DOHH2 (cell line): ENCODE data around the gene CDH4.

Experiments used
- H3F3A ChIP-seq: fragments of 200-600 bp; sonication (generic), shearing (Covaris generic); 2 replicates; pipeline ENCODE4 v1.6.0; 2016; ENCODE audit warnings: antibody characterized with exemption, mild to moderate bottlenecking; ENCODE audit not compliant: control insufficient read depth, insufficient read depth
- H3K27ac ChIP-seq: fragments of 200-600 bp; sonication (generic); 2 replicates; pipeline ENCODE4 v1.5.1; 2014; ENCODE audit warnings: low read depth, mild to moderate bottlenecking, low read length, moderate library complexity
- H3K27me3 ChIP-seq: fragments of 200-600 bp; sonication (generic); 2 replicates; pipeline ENCODE4 v1.6.1; 2014; ENCODE audit warnings: mild to moderate bottlenecking, low read length, mixed read lengths; ENCODE audit not compliant: control insufficient read depth
- H3K36me3 ChIP-seq: fragments of 200-600 bp; sonication (generic); 2 replicates; pipeline ENCODE4 v1.6.1; 2014; ENCODE audit warnings: mild to moderate bottlenecking, low read length, moderate library complexity, mixed read lengths; ENCODE audit not compliant: control insufficient read depth
- H3K4me1 ChIP-seq: fragments of 200-600 bp; sonication (generic); 2 replicates; pipeline ENCODE4 v1.6.1; 2014; ENCODE audit warnings: mild to moderate bottlenecking, low read length, mixed read lengths; ENCODE audit not compliant: control insufficient read depth
- H3K4me2 ChIP-seq: fragments of 200-600 bp; sonication (generic); 2 replicates; pipeline ENCODE4 v1.6.0; 2014; ENCODE audit warnings: mild to moderate bottlenecking, low read length, moderate library complexity
- H3K4me3 ChIP-seq: fragments of 200-600 bp; sonication (generic); 2 replicates; pipeline ENCODE4 v1.5.1; 2014; ENCODE audit warnings: mild to moderate bottlenecking, low read length, mixed read lengths
- H3K79me2 ChIP-seq: fragments of 200-600 bp; sonication (generic); 2 replicates; pipeline ENCODE4 v1.6.1; 2014; ENCODE audit warnings: mild to moderate bottlenecking, low read length, mixed read lengths; ENCODE audit not compliant: control insufficient read depth
- H3K9me2 ChIP-seq: fragments of 200-600 bp; sonication (generic); replicated peaks from 2 replicates; pipeline ENCODE4 v1.6.1; 2014; ENCODE audit warnings: mild to moderate bottlenecking, low read length, mixed read lengths; ENCODE audit not compliant: control insufficient read depth
- H3K9me3 ChIP-seq: fragments of 200-600 bp; sonication (generic); 2 replicates; pipeline ENCODE4 v1.6.1; 2014; ENCODE audit warnings: antibody characterized with exemption, low read length, mixed read lengths; ENCODE audit not compliant: control insufficient read depth, insufficient read depth
- H4K20me1 ChIP-seq: fragments of 200-600 bp; sonication (generic); 2 replicates; pipeline ENCODE4 v1.6.0; 2014; ENCODE audit warnings: low read depth, mild to moderate bottlenecking, antibody characterized with exemption, low read length, moderate library complexity; ENCODE audit not compliant: control insufficient read depth, insufficient read depth
- CTCF ChIP-seq: fragments of 200-600 bp; sonication (generic); IDR thresholded peaks from one replicate; pipeline ENCODE4 v1.5.1; 2014; ENCODE audit warnings: antibody characterized with exemption, mild to moderate bottlenecking, low read depth, low read length; ENCODE audit not compliant: poor library complexity, severe bottlenecking
- EZH2phosphoT487 ChIP-seq: fragments of 200-600 bp; sonication (generic); IDR thresholded peaks from 2 replicates; pipeline ENCODE4 v1.6.1; 2017; ENCODE audit warnings: borderline replicate concordance, mild to moderate bottlenecking, antibody characterized with exemption, low read length, moderate library complexity, mixed read lengths

Gene CDH4

GRCh38 chr20:61693055-61693600 lies 441.1 kb downstream of the CDH4 start:
- Histone ChIP-seq H3K36me3 (no peaks in the 10 kb centered on the region), H3K9me2 (no peaks in the 10 kb centered on the region), H4K20me1 (no peaks in the 10 kb centered on the region), H3K9me3 (no peaks in the 10 kb centered on the region), H3K4me3 (no peak overlapping the region), H3K79me2 (no peaks in the 10 kb centered on the region), H3K4me2 (no peak overlapping the region), H3K4me1 (no peaks in the 10 kb centered on the region), H3F3A (no peaks in the 10 kb centered on the region), H3K27me3 (no peaks in the 10 kb centered on the region), H3K27ac (no peak overlapping the region)
- TF ChIP-seq CTCF (no peak), EZH2phosphoT487 (no peak)

GRCh38 chr20:61694682-61695081 lies 442.6 kb downstream of the CDH4 start:
- Histone ChIP-seq H3F3A (no peaks in the 10 kb centered on the region), H3K27me3 (no peaks in the 10 kb centered on the region), H3K79me2 (no peaks in the 10 kb centered on the region), H4K20me1 (no peaks in the 10 kb centered on the region), H3K9me2 (no peaks in the 10 kb centered on the region), H3K4me3 (no peak overlapping the region), H3K36me3 (no peaks in the 10 kb centered on the region), H3K27ac (no peak overlapping the region), H3K9me3 (no peaks in the 10 kb centered on the region), H3K4me2 (no peak overlapping the region), H3K4me1 (no peaks in the 10 kb centered on the region)
- TF ChIP-seq EZH2phosphoT487 (no peak), CTCF (no peak)

DNA sequence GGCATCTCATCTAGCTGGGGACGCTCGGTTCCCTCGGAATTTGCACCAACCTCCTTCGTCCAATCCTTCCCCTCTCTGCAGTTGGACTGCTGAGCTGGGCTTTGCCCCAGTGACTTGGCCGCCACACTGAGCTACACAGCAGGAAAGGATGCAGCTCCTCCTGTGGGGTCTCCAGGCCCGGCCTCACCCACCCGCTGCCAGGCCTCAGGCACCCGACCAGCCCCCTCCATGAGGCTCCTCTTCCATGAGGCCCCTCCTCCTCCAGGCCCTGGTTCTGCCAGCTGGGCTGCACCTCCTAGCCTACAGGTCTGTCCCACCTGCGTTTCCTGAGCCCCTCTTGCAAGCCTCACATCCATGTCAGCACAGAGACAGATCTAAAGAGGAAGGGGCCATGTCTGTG lies 443.7 kb downstream of the CDH4 start:
- no peaks in the 10 kb centered on the region for H3K27me3 ChIP-seq
- no peaks in the 10 kb centered on the region for H4K20me1 ChIP-seq
- TF ChIP-seq EZH2phosphoT487, result no peak
- no peak for TF ChIP-seq CTCF
- no peaks in the 10 kb centered on the region for H3K4me1 ChIP-seq
- no peak overlapping the region for H3K4me2 ChIP-seq
- H3K27ac ChIP-seq, result no peak overlapping the region
- H3K9me3 ChIP-seq, result no peaks in the 10 kb centered on the region
- no peaks in the 10 kb centered on the region for H3F3A ChIP-seq
- H3K36me3 ChIP-seq, result no peaks in the 10 kb centered on the region
- no peak overlapping the region for H3K4me3 ChIP-seq
- no peaks in the 10 kb centered on the region for H3K9me2 ChIP-seq
- no peaks in the 10 kb centered on the region for H3K79me2 ChIP-seq
